Neural crest cell (in vitro differentiated cells): ENCODE results near the gene AAMP. TPM values are rescaled to one million over a fixed set of nuclear protein-coding genes. Genes with fewer than 3 reads are reported as not detected.
A peak's percentile ranks its signal among the peaks of the same experiment; 100 is the strongest.

ENCODE experiments used
- DNase-seq: peaks from one replicate; pipeline ENCODE4 v3.0.0; 2021; ENCODE audit warnings: low read depth, mixed read lengths, low spot score
- H3K27ac Mint-ChIP-seq: one replicate; pipeline ENCODE4 v1.8.0; 2021; ENCODE audit warnings: mild to moderate bottlenecking, mixed read lengths; ENCODE audit not compliant: unreplicated experiment
- H3K27me3 Mint-ChIP-seq: 2 replicates; pipeline ENCODE4 v1.8.0; 2021; ENCODE audit warnings: low read depth, mild to moderate bottlenecking, mixed read lengths
- H3K36me3 Mint-ChIP-seq: 2 replicates; pipeline ENCODE4 v1.8.0; 2021; ENCODE audit warnings: low read depth, mild to moderate bottlenecking, mixed read lengths
- H3K4me1 Mint-ChIP-seq: 2 replicates; pipeline ENCODE4 v1.8.0; 2021; ENCODE audit warnings: mixed read lengths
- H3K4me3 Mint-ChIP-seq: one replicate; pipeline ENCODE4 v1.8.0; 2021; ENCODE audit warnings: mild to moderate bottlenecking, mixed read lengths
- H3K9me3 Mint-ChIP-seq: 2 replicates; pipeline ENCODE4 v1.8.0; 2021; ENCODE audit warnings: mixed read lengths
- total RNA-seq: library from RNA; stranded (reverse); gene quantifications from 2 replicates; pipeline ENCODE4 v1.2.1, GENCODE V29; 2021
- TF ChIP-seq, protein P1 (sequence below): fragments of 200-600 bp; sonication (generic); conservative IDR thresholded peaks from 2 replicates; pipeline ENCODE4 v1.5.0; 2021; ENCODE audit warnings: antibody characterized with exemption, mild to moderate bottlenecking

AAMP gene
- total RNA-seq, 1 donor from 2014 or later: 76.6 TPM

DNA sequence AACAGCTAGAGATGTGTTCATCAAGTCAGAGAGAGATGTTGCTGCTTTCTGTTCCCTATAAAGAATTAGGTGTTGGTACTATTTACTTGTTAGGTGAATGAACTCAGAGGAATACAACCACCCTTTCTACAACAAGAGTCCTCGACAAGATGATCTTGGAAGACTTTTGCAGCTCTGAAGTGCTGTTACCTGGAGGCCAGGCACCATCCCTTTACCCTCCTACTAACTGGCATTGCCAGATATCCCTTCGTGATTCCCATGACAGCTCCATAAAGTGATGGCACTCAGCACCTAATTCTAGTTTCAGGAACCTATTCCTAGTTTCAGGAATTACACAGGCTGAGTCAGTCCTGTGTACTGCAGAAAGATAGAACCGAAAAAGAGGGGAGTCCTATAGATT is 43.0 kb downstream of the AAMP start:
- H3K27ac Mint-ChIP-seq: no peak overlapping the region

DNA sequence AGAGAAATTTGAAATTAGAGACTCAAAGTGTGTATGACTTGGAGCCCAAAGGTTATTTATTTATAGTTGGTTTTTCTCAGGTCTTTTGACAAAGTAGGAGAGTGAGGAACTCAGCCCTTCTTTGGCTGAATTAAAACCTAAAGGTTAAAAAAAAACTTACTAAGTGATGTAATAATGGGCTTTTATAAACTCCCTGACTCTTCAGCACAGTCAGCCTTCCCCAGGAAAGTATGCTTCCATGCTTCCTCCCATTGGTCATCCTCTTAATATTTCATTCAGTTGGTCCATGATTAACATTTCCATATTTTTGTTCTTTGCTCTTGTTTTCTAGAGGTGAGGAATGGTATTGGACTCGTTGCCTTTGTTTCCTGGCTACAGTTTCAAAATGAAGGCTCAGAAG is 45.8 kb downstream of the AAMP start:
- TF ChIP-seq, protein P1, sequence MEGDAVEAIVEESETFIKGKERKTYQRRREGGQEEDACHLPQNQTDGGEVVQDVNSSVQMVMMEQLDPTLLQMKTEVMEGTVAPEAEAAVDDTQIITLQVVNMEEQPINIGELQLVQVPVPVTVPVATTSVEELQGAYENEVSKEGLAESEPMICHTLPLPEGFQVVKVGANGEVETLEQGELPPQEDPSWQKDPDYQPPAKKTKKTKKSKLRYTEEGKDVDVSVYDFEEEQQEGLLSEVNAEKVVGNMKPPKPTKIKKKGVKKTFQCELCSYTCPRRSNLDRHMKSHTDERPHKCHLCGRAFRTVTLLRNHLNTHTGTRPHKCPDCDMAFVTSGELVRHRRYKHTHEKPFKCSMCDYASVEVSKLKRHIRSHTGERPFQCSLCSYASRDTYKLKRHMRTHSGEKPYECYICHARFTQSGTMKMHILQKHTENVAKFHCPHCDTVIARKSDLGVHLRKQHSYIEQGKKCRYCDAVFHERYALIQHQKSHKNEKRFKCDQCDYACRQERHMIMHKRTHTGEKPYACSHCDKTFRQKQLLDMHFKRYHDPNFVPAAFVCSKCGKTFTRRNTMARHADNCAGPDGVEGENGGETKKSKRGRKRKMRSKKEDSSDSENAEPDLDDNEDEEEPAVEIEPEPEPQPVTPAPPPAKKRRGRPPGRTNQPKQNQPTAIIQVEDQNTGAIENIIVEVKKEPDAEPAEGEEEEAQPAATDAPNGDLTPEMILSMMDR: no peak
- H3K4me3 Mint-ChIP-seq: no peak overlapping the region
- no peaks in the 10 kb centered on the region for H3K36me3 Mint-ChIP-seq
- no peak overlapping the region for H3K27ac Mint-ChIP-seq
- no peaks in the 10 kb centered on the region for H3K9me3 Mint-ChIP-seq
- DNase-seq: no peak
- H3K27me3 Mint-ChIP-seq: no peaks in the 10 kb centered on the region
- peaks cover 12% of the 10 kb centered on the region for H3K4me1 Mint-ChIP-seq

More for the DNA sequence above, 43.0 kb downstream of the AAMP start:
- peaks cover 5% of the 10 kb centered on the region for H3K4me1 Mint-ChIP-seq
- no peak for DNase-seq
- H3K4me3 Mint-ChIP-seq: no peak overlapping the region
- no peaks in the 10 kb centered on the region for H3K27me3 Mint-ChIP-seq
- no peaks in the 10 kb centered on the region for H3K9me3 Mint-ChIP-seq
- TF ChIP-seq, protein P1: no peak
- H3K36me3 Mint-ChIP-seq: peaks cover 12% of the 10 kb centered on the region

DNA sequence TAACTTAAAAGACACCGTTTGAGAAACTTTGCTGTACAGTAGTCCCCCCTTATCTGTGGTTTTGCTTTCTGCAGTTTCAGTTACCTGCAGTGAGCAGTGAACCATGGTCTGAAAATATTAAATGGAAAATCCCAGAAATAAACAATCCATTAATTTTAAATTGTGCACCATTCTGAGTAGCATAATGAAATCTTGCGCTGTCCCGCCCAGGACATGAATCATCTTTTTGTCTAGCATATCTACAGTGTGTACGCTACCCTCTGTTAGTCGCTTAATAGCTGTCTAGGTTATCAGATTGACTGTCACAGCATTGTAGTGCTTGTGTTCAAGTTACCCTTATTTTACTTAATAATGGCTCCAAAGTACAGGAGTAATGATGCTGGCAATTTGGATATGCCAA is 46.9 kb downstream of the AAMP start:
- TF ChIP-seq, protein P1: no peak
- no peaks in the 10 kb centered on the region for H3K36me3 Mint-ChIP-seq

DNA sequence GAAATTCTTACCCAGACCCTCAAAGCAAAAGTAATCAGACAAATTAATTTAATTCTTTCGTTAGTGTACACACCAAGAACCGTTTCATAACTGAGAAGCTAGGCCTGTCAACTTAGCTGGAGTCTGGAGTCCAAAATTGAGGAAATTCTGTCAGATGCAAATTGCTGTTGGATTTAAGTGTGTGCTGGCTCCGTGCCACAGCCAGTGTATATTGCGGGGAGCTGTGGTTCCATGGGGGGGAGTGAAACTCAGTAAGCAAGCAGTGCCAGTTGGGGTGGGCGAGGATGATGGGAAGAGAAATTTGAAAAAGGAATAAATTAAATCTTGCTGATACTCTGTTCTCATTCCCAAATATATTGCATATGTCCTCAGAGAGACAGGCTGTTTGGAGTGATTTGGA is 48.9 kb downstream of the AAMP start:
- H3K27ac Mint-ChIP-seq: no peak overlapping the region
- TF ChIP-seq, protein P1: no peak
- H3K27me3 Mint-ChIP-seq: no peaks in the 10 kb centered on the region
- DNase-seq: no peak
- peak overlapping the region; percentile 20 for H3K4me3 Mint-ChIP-seq
- H3K4me1 Mint-ChIP-seq: peaks cover 35% of the 10 kb centered on the region
- H3K36me3 Mint-ChIP-seq: no peaks in the 10 kb centered on the region
- H3K9me3 Mint-ChIP-seq: no peaks in the 10 kb centered on the region

More for the DNA sequence above, 46.9 kb downstream of the AAMP start:
- no peak overlapping the region for H3K4me3 Mint-ChIP-seq
- H3K27ac Mint-ChIP-seq: no peak overlapping the region
- no peaks in the 10 kb centered on the region for H3K9me3 Mint-ChIP-seq
- DNase-seq: no peak
- H3K27me3 Mint-ChIP-seq: no peaks in the 10 kb centered on the region
- peaks cover 23% of the 10 kb centered on the region for H3K4me1 Mint-ChIP-seq

DNA sequence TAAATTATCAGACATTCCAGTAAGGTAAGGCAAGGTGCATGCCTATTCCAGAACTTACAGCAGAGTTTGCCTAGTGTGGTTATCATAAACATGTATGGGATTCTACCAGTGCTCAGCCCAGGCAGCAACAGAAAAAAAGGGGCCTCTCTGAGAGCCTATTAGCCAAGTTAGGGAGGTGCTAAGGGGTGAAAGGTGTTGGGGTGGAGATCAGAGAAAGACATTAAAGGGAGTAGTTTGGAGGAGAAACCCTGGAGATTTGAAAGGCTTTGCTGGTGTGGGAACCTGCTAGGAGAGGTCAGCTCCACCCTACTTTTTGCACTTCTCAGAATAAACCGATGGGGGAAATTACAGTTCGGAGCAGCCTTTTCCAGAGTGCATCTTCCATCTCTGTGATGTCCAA is 50.0 kb downstream of the AAMP start:
- H3K4me3 Mint-ChIP-seq: peak overlapping the region; percentile 95
- TF ChIP-seq, protein P1: no peak
- no peaks in the 10 kb centered on the region for H3K27me3 Mint-ChIP-seq
- H3K4me1 Mint-ChIP-seq: peaks cover 37% of the 10 kb centered on the region
- H3K9me3 Mint-ChIP-seq: no peaks in the 10 kb centered on the region
- H3K36me3 Mint-ChIP-seq: no peaks in the 10 kb centered on the region
- DNase-seq: no peak
- peak overlapping the region; percentile 25 for H3K27ac Mint-ChIP-seq
